HL-60 (cell line): ENCODE results near the gene CHTF8.
A peak's percentile ranks its signal among the peaks of the same experiment; 100 is the strongest.

Experiments
- CTCF ChIP-seq: IDR thresholded peaks from one replicate; pipeline ENCODE4 v1.5.1; 2011; ENCODE audit warnings: low read length, control low read depth, inconsistent platforms; ENCODE audit not compliant: insufficient read depth
- REST ChIP-seq: IDR thresholded peaks from 2 replicates; pipeline ENCODE4 v1.6.1; 2012; ENCODE audit warnings: low read depth; ENCODE audit not compliant: insufficient replicate concordance

- TF ChIP-seq CTCF, result peak; percentile 37
- TF ChIP-seq REST, result no peak
Observed at GRCh38 chr16:69123910-69124309, 8.5 kb downstream of the CHTF8 start.
